Measurements from ENCODE around the gene BSPRY. TPM values are rescaled to one million over a fixed set of nuclear protein-coding genes. Genes with fewer than 3 reads are reported as not detected.

BSPRY gene
- total and polyA plus RNA-seq, 2 donors (not counting 1 experiment from before 2014, with no cell fraction given) = 0.42 to 0.59 TPM

- no CpG with 5 or more reads among the region's 6 CpGs for WGBS (ENCODE audit: insufficient coverage)
- H3K79me2 ChIP-seq (ENCODE audit: control insufficient read depth, insufficient read depth, low read length) = no peaks in the 10 kb centered on the region
- Mint-ChIP-seq H3K9me3 (ENCODE audit: insufficient read depth) (no peaks in the 10 kb centered on the region), H3K4me1 (peaks cover 25% of the 10 kb centered on the region), H3K4me3 (no peak overlapping the region), H3K27me3 (peaks cover 18% of the 10 kb centered on the region), H3K27ac (no peak overlapping the region)
- H3K27ac ChIP-seq (ENCODE audit: low read length in 2 of 2) = no peak overlapping the region
- no peaks in the 10 kb centered on the region for H3K36me3 ChIP-seq (replicated peaks in 1 of 2; ENCODE audit: control extremely low read depth in 1 of 2, control insufficient read depth in 1 of 2, extremely low read depth in 1 of 2, insufficient read depth in 2 of 2, low read length in 1 of 2)
- no peak overlapping the region for H2AFZ ChIP-seq (ENCODE audit: insufficient read depth, low read depth, low read length, poor library complexity, severe bottlenecking)
- no peak overlapping the region for H3K4me3 ChIP-seq (ENCODE audit: control extremely low read depth in 1 of 5, extremely low read depth in 1 of 5, insufficient read depth in 1 of 5, low read depth in 2 of 5, low read length in 4 of 5)
- ATAC-seq (ENCODE audit: low read depth) = no peak
- no peak for DNase-seq
- peaks cover 19 to 22% of the 10 kb centered on the region in 2 donors for H3K4me1 ChIP-seq (ENCODE audit: control insufficient read depth in 2 of 2, insufficient read depth in 2 of 2, low read length in 2 of 2)
- H3K9me3 ChIP-seq (ENCODE audit: control extremely low read depth in 1 of 3, control insufficient read depth in 2 of 3, insufficient read depth in 1 of 3, low read length in 2 of 3) = no peaks in the 10 kb centered on the region
- H3K4me2 ChIP-seq (replicated peaks; ENCODE audit: low read depth, low read length, poor library complexity, severe bottlenecking) = no peak overlapping the region
- H3K27me3 ChIP-seq (replicated peaks in 1 of 4; ENCODE audit: control extremely low read depth in 1 of 4, control insufficient read depth in 3 of 4, insufficient read depth in 4 of 4, low read length in 3 of 4) = peaks cover 0 to 17% (median 1%) of the 10 kb centered on the region in 4 experiments
- H3K9ac ChIP-seq (ENCODE audit: low read length) = no peak overlapping the region
- CTCF ChIA-PET = interaction anchor here (1.0 kb wide), 1 partner anchor 49 kb away, joined by 4 read pairs; the partner anchor contains the start of gene ALAD
- TF ChIP-seq CTCF (IDR thresholded peaks at IDR 0.05) (no peak), EZH2 (IDR thresholded peaks at IDR 0.05; ENCODE audit: borderline replicate concordance, insufficient read depth, low read depth, low read length, poor library complexity, severe bottlenecking) (no peak)
- POLR2A ChIA-PET = interaction anchor here (0.6 to 2.1 kb wide), 3 partner anchors 12 to 59 kb away, joined by 3 to 7 read pairs (median 4); partner anchors contain the start of gene WDR31
- intact Hi-C loops (cut with micrococcal nuclease) = no loop called here
- no peaks in the 10 kb centered on the region for H4K20me1 ChIP-seq (ENCODE audit: control insufficient read depth, insufficient read depth, low read length, poor library complexity, severe bottlenecking)
Measured at GRCh38 chr9:113352006-113352405, 2.7 kb downstream of the BSPRY start.

- Histone ChIP-seq H3K36me3 (replicated peaks in 1 of 2; ENCODE audit: control extremely low read depth in 1 of 2, control insufficient read depth in 1 of 2, extremely low read depth in 1 of 2, insufficient read depth in 2 of 2, low read length in 1 of 2) (no peaks in the 10 kb centered on the region), H3K9me3 (ENCODE audit: control extremely low read depth in 1 of 3, control insufficient read depth in 2 of 3, insufficient read depth in 1 of 3, low read length in 2 of 3) (no peaks in the 10 kb centered on the region), H4K20me1 (ENCODE audit: control insufficient read depth, insufficient read depth, low read length, poor library complexity, severe bottlenecking) (no peaks in the 10 kb centered on the region), H3K4me3 (ENCODE audit: control extremely low read depth in 1 of 5, extremely low read depth in 1 of 5, insufficient read depth in 1 of 5, low read depth in 2 of 5, low read length in 4 of 5) (no peak overlapping the region), H3K27me3 (replicated peaks in 1 of 4; ENCODE audit: control extremely low read depth in 1 of 4, control insufficient read depth in 3 of 4, insufficient read depth in 4 of 4, low read length in 3 of 4) (peaks cover 0 to 17% (median 1%) of the 10 kb centered on the region in 4 experiments), H3K4me2 (replicated peaks; ENCODE audit: low read depth, low read length, poor library complexity, severe bottlenecking) (no peak overlapping the region), H2AFZ (ENCODE audit: insufficient read depth, low read depth, low read length, poor library complexity, severe bottlenecking) (no peak overlapping the region), H3K9ac (ENCODE audit: low read length) (no peak overlapping the region), H3K79me2 (ENCODE audit: control insufficient read depth, insufficient read depth, low read length) (no peaks in the 10 kb centered on the region), H3K4me1 (ENCODE audit: control insufficient read depth in 2 of 2, insufficient read depth in 2 of 2, low read length in 2 of 2) (peaks cover 19 to 22% of the 10 kb centered on the region in 2 donors), H3K27ac (ENCODE audit: low read length in 2 of 2) (no peak overlapping the region)
- TF ChIP-seq EZH2 (IDR thresholded peaks at IDR 0.05; ENCODE audit: borderline replicate concordance, insufficient read depth, low read depth, low read length, poor library complexity, severe bottlenecking) (no peak), CTCF (IDR thresholded peaks at IDR 0.05) (no peak)
- Mint-ChIP-seq H3K27ac (no peak overlapping the region), H3K9me3 (ENCODE audit: insufficient read depth) (no peaks in the 10 kb centered on the region), H3K4me3 (no peak overlapping the region), H3K4me1 (peaks cover 25% of the 10 kb centered on the region), H3K27me3 (peaks cover 18% of the 10 kb centered on the region)
- DNase-seq (no peak), ATAC-seq (ENCODE audit: low read depth) (no peak)
- ChIA-PET POLR2A (interaction anchor here (0.6 kb wide), 2 partner anchors 49 to 80 kb away, joined by 3 read pairs; no protein-coding TSS in a partner anchor), CTCF (no interaction called here)
- WGBS (ENCODE audit: insufficient coverage) = no CpG with 5 or more reads among the region's 1 CpG
- intact Hi-C loops (cut with micrococcal nuclease) = no loop called here
Measured at GRCh38 chr9:113352411-113352810, 3.1 kb downstream of the BSPRY start.

Measured in B cell (primary cell).